GM19452 (cell line): ENCODE measurements around the gene SEH1L.
"Not testable (repeated sequence)": the region's sequence is repeated elsewhere in the genome, so short reads cannot be mapped to it uniquely, and the experiment has no call there.

Experiments used
- ATAC-seq: cut with Tn5 transposase; IDR thresholded peaks from one replicate; pipeline ENCODE4 v1.9.1; 2021; ENCODE audit not compliant: unreplicated experiment

Gene SEH1L

DNA sequence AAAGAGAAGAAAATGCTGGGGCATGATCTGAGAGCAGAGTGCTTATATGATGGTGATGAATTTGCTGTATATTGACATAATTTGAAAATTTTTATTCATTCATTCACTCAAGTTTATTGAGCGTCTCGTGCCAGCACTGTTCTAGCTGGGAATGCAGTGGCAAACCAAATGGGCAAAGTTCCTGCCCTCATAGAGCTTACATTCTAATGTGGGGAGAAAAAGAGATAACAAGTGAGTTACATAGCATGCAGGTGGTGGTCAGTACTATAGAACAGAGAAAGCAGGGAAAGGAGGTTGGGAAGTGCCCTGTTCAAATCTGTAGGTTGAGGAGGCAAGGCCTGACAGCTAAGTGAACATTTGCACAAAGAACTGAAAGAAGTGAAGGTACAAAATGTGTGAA is 47.6 kb downstream of the SEH1L start:
- no peak for ATAC-seq

DNA sequence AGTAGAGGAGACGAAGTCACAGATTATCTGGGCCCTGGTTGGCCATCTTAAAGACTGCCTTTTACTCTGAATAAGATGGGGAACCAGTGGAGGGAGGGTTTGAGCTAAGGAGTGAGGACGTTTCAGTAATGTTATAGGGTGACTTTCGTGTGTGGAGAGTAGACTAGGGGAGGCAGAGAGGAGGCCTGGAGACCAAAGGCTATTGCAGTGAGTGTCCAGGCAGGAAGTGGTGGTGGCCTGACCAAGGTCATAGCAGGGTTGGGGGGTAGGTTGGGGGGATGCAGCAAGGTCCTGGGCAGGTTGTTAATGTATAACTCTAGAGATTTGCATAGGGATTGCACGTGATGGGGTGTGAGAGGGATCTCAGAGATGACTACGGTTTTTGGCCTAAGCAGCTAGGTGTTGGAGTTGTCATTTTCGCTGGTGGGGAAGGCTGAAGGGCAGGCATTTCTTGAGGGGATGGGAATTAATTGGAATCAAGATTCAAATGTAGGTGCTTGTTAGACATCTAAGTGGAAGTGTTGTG is 48.2 kb downstream of the SEH1L start:
- no peak for ATAC-seq

DNA sequence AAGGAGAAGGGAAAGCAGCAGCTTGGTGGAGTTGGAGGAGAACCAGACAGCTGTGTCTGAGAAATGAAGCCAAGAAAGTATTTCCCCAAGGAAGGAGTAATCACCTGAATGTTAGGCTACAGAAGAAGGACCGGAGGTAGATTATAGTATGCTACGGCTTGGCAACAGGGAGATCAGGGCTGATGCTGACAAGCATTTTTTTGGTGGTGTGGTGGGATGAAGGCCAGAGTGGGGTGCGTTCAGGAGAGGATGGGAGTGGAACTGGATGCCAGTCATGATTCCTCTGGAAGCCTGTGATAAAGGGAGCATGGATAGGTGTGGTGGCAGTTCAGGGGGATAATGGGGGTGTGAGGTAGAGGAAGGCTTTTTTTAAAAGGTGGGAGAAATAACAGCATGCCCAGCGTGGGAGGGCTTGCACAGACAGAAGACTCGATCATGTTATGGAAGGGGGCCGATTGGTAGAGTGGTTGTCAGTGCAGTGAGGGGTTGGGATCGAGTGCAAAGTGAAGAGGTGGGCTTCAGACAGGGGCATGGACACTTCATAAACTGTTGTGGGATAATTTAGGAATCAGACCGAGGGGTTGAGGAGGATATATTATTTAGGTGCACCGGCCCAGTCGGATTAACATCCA is 49.0 kb downstream of the SEH1L start:
- ATAC-seq: no peak

DNA sequence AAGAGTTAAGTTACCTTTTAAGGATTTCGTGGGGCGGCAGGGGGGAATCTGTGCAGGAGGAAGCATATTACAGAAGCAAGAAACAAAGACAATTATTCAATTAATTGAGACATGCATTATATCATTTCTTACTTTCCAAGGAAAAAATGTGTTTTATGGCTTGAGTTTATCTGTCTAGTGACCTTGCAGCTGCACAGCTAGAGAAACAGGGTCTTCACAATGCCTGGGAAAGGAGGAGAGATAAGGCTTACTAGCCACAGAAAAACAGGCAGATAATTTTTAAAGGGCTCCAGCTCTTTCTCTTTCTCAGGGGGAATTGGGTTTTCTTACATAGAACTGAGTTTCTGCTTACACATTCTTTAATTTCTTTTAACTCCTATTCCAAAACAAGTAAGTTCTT is 49.5 kb downstream of the SEH1L start:
- not testable (repeated sequence) for ATAC-seq

DNA sequence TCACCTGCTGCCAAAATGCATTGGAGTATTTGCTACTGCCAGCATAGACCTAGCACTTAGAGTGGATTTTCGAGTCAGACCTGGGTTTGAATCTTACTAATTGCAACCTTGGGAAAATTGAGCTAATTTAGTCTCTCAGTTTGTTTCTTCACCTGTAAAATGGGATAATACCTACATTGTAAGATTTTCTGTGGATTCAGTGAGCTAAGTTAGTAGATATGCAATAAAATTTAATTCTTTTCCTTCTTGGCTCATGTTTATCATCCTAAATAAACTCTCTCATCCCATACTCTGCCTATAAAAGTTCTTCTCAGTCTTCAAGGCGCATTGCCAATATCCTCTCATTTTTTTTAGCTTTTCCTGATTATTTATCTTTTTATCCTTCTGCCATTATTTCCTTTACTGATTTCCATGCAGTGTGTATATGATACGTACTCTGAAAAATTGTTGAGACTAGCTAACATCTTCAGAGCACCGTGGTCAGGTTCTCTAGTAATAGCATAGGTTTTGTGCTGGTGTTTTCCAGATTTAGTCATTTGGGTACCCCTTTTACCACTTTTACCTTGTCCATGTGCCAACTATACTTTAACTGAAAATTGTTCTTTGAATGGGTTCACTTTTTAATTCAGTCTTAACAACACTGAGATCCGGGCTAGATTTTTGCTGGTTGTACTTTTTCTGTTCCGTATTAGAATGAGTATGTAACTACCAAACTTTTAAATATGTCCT is 50.7 kb downstream of the SEH1L start:
- ATAC-seq: no peak

DNA sequence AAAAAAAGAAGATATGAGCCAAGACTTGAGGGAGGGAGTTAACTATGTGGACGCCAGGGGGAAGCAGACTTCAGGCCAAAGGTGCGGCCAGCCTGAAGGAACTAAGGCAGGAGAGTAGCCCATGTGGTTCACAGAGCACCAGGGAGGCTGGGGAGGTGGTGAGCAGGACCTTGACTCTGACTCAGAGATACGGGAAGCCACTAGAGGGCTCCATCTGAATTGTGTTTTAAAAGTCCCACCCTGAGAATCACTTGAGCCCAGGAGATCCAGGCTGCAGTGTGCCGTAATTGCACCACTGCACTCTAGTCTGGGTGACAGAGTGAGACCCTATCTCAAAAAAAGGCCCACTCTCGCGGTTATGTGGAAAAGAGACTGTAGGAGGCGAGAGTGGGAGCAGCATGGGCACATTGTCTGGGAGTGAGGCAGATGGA is 55.7 kb downstream of the SEH1L start:
- ATAC-seq: no peak

DNA sequence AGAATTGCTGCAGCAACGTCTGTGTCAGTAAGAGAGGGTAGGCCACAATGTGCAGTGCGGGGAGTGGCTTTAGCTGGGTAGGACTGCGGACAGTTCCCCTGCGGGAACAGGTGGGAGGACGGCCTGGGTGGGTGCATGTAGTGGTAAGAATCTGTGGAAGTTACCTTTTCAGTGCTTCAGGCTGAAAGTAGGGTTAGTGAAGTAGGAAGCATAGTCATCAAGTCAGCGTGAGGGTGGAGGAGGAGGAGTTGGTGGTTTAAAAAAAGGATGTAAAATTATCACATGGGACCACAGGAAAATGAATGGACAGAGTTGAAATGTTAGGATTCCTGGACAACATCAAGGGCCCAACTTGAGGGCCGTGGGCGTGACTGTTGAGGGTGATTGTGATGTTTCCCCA is 56.6 kb downstream of the SEH1L start:
- no peak for ATAC-seq

DNA sequence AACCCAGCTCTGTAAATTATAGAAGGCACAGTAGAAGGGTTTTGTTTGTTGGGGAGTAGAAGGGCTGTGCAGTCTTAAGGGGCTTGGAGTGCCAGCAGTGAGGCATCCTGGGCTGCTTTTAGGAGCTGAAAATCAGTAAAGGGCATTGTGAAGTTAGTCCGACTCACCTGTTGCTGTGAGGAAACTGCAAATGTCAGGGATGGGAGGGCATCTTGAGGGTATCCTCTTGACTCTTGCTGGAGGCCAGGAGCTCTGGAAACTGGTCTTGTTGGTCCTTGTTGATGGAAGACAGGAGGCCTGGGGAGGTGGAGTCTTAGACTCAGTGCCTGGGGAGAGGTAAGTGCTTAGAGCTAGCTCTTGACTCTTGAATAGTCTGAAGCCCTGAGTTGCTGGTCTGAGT is 57.5 kb downstream of the SEH1L start:
- ATAC-seq: no peak

DNA sequence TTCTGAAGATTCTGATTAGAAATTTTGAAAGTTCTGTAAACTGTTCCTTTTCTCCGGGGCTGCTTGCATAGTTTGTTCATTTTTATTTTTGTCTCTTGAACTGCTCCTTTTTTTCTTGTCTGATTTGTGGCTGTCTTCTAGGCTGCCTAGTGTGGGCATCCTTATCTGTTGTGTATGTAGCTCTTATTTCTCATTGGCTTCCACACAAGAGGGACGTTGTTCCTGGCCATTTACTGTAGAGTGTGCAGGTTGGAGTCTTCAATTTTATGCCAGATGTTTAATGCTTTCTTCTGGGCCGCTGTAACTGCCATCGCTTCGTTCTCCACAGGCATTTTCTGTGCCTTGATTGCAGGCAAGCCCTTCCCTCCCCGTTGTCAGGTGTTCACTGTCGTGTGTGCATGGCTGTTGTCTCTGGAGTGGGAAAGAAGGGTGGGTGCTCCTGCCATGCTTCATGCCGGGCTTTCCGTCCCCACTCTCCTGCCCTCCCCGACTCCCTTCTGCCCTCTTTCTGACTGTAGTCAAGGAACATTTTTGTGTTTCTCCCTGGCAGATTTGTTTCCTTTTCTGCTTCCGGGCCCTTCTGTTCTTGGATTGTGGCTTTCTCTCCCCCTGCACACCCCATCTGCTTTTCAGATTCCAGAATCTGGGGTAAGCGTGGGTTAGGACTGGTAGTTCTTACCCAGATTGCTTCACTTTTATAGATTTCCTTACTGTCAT is 58.9 kb downstream of the SEH1L start:
- no peak for ATAC-seq

DNA sequence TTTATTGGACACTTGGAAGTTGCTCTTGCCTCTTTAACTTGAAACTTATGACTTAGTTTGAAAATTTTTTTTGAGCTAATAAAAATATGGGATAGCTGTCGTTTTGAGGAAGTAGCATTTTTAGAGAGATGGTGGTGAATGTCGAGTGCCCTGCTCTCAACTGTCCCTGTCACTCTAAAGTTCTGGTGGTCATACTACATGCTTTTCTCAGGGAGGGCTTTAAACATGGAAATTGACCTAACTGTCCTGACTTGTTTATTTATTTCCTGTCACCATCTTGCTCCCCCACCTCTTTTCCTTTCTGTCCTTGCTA is 59.4 kb downstream of the SEH1L start:
- ATAC-seq: no peak

DNA sequence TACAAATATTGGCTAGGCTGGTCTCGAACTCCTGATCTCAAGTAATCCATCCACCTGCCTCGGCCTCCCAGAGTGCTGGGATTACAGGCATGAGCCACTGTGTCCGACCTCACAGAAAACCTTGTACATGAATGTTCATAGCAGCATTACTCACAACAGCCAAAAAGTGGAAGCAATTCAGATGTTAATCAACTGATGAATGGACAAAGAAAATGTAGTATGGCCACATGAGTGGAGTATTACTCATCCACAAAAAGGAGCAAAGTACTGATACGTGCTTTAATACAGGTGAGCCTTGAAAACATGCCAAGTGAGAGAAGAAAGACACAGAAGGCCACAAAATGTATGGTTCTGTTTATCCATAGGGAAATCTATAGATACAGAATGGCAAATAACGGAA is 63.9 kb downstream of the SEH1L start:
- no peak for ATAC-seq

DNA sequence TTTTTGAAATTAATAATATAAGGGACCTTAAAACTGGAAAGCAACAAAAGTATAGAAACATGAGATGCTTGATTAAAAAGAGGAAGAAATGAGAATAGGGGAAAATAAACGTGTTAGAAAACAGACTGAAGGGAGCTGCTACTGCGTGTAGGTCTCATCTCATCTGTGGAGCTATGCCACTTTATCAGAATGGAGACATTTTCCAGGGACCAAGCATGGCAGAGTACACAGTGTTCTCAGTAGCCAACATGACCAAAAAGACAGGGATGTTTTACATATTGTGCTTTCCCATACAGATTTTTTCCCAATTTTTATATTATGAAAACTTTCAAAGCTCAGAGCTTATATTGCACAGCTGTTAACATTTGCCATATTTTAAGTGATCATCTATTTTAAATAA is 66.4 kb downstream of the SEH1L start:
- ATAC-seq: no peak

DNA sequence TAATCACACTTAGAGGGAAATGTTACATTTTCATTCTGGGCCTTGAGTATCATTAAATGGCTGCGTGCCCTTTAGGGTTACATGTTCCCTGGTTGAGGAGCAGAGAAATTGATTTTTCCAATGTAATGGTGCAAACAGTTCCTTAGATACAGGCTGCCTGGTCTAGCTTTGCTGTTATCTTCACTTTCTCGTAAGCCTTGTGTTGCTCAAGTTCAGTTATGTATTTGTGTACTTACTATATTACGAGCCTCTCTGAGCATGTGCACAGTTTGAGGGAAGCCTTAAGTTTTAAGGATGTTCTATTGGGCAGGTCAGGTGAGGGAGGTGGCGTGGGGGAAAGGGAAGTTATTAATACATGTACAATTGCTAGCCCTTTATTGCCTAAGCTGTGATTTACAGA is 67.0 kb downstream of the SEH1L start:
- no peak for ATAC-seq

DNA sequence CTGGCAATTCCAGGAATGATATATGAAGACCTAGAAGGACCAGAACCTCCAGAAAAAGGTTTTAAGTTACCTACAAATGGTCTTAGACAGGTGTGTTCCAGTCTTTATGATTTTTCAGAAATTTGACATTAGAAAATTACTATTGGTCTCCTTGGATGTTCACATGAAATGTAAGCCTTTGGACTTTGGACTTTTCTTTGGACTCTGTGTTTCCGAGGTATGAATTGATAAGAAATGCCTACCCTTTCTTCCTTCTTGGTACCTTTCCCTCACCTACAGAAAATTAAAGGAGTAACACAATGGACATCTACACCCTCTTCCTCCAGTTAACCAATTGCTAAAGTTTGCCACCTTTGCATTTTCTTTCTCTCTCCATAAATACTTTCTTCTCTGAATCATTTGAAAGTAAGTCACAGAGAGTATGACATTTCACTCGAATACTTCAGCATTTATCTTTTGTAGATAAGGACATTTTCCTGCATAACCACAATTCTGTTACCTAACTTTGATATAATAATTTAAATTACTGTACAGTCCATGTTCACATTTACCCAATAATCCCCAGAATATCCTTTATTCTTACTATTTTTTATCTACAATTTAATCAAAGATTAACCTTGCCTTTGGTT is 69.5 kb downstream of the SEH1L start:
- no peak for ATAC-seq

DNA sequence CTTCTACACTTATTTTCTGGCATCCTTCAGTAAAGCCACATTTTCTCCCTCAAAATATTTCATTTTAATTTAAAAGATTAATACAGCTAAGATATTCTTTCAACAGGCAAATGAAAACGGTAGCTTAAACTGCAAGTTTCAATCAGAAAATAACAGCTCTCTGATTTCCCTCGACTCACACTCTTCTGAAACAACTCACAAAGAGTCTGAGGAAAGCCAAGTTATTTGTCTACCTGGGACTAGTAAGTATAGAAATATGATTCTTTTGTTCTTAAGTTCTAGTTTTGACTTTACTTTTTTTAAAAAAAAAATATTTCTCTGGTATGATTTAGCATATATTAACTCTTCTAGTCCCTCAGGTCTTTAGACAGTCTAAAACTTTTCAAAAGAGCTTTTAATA is 70.6 kb downstream of the SEH1L start:
- no peak for ATAC-seq

DNA sequence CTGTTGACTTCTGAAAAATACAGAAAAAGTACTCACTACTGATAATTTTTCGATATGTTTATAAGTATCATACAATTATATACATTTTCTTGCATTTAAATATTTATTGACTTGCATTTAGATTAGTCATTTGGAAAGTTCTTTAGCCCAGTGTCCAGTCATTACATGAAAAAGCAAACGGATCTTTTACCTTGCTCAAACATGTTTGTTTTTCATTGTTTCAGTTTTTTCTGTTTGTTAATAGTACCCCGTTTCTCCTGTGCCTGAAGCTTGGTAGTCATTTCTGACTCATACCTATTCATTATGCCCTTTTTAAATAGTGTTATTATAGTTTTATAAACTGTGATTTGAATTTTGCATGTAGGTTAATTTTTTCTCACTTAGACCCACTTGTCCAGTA is 71.5 kb downstream of the SEH1L start:
- no peak for ATAC-seq

DNA sequence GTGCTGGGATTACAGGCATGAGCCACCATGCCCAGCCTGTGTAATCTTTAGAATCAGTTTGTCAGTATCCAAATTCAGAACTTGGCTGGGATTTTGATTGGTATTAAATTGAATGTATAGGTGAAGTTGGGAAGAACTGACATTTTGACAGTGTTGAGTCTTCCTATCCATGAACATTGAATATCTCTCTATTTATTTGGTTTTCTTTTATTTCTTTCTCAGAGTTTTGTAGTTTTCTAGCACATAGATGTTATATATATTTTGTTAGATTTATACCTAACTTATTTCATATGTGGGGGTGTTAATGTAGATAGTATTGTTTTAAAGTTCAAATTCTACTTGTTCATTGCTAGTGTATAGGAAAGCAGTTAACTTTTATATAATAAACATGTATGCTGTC is 74.8 kb downstream of the SEH1L start:
- no peak for ATAC-seq

DNA sequence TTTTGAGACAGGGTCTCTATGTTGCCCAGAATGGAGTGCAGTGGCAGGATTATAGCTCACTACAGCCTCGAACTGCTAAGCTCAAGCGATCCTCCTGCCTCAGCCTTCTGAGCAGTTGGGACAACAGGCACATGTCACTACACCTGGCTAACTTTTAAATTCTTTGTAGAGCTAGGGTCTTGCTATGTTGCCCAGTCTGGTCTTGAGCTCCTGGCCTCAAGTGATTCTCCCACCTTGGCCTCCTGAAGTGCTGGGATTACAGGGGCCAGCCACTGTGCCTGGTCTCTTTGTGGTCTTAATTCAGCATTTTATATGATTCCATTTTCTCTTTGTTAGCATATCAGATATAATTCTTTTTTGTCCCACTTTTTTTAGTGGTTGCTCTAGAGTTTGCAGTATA is 77.4 kb downstream of the SEH1L start:
- ATAC-seq: no peak

DNA sequence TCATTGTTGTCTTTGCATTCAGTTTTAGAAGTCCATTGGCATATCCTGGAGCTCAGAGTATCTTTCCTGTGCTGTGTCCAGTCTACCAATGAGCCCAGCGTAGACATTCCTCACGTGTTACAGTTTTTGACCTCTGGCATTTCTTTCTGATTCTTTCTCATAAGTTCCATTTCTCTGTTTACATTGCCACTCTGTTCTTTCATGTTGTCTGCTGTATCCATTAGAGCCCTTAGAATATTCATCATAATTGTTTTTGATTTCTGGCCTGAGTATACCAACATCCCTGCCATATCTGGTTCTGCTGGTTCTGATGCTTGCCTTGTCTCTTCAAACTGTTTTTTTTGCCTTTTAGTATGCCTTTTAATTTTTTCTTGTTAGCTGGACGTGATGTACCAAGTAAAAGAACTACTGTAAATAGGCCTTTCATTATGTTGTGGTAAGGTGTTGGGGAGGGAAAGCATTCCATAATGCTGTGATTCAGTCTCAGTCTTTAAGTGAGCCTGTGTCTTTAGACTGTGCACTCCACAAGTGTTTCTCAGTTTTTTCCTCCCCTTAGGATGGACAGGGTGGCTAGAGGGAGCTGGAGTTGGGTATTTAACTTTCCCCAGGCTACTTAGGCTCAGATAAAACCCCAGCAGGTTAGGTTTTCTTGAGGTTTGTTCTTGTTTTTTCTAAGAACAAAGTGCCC is 78.9 kb downstream of the SEH1L start:
- ATAC-seq: no peak

DNA sequence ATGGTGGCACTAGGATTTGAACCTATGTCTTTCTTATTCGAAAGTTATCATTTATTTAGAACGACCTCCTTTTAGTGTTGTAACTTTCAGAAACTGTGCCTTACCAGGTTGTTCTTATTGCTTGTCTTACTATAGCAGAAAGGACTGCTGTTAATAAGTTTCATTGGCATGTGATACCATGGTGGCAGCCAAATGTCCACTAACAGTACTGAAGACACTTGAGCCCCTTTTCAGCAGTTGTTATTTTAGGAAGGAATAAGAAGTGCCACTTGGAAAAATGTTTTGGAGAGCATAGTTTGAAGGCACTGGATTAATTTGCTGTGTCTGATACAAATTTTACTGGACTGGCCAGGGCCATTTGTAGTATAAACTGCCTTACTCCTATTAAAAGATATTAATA is 81.1 kb downstream of the SEH1L start:
- no peak for ATAC-seq

DNA sequence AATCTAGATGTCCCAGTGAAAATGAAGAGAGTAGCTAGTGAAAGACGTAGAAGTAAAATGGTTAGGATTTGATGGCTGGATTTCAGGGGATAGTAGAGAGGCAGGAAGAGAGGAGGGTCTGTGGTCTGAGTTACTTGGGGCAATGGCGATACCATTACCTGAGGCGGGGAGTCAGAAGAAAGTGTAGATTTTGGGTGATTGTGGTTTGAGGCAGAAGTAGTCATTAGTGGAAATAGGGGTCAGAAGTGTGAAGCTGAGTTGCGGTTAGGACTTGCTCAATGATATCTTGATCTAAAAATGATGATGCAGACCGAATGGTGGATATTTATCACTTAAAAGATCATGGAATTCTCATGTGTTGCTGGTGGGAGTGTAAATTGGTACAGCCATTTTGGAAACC is 84.4 kb downstream of the SEH1L start:
- ATAC-seq: no peak
